ENCODE results near the gene SYNE2. TPM values are rescaled to one million over a fixed set of nuclear protein-coding genes. Genes with fewer than 3 reads are reported as not detected.

SYNE2 gene
- total RNA-seq, 1 donor, result 131 TPM

DNA sequence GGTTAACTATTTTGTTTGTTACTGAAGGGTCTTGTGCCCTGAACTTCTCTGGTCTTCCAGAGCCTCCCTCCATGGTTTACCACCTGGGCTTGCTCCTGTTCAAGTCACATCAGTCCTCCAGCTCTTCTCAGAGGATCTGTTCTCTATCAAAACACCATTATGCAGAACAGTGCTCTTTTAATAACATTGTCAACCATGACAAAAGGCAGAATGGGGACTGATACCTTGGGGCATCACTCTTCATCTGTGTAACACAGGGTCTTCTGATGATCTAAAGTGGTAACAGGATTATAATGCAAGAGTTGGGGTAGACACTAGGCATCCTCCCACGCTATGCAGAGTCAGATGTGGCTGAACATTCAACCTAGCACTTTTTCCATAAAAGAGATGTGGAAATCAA lies 403.0 kb downstream of the SYNE2 start:
- no peak overlapping the region for H3K4me3 ChIP-seq (ENCODE audit: low read length)
- H3K4me1 ChIP-seq (ENCODE audit: insufficient read depth, low read length), result no peaks in the 10 kb centered on the region
- H3K27me3 ChIP-seq (ENCODE audit: insufficient read depth, low read length), result no peaks in the 10 kb centered on the region
- no peaks in the 10 kb centered on the region for H3K9me3 ChIP-seq (ENCODE audit: low read depth, low read length)

DNA sequence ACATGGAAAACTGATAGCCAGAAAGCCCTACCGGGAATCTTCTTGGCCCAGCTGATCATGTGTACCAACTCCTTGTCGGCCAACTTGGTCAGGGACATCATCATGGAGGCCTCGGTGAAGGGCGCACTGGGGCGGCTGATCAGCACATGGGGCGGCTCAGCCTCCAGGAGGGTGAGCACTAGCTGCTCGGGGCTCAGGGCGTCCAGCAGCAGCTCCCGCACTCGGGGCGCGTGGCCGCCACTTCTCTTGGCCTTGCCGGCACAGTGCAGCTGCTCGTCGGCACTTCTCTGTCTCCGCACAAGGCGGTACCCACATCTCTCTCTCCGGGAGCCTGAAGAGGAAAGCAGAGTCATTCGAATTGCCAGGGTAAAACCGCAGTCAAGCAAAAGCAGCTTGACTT lies 407.6 kb downstream of the SYNE2 start:
- Histone ChIP-seq H3K27me3 (ENCODE audit: insufficient read depth, low read length) (no peaks in the 10 kb centered on the region), H3K4me3 (ENCODE audit: low read length) (no peak overlapping the region), H3K4me1 (ENCODE audit: insufficient read depth, low read length) (no peaks in the 10 kb centered on the region), H3K9me3 (ENCODE audit: low read depth, low read length) (no peaks in the 10 kb centered on the region)

DNA sequence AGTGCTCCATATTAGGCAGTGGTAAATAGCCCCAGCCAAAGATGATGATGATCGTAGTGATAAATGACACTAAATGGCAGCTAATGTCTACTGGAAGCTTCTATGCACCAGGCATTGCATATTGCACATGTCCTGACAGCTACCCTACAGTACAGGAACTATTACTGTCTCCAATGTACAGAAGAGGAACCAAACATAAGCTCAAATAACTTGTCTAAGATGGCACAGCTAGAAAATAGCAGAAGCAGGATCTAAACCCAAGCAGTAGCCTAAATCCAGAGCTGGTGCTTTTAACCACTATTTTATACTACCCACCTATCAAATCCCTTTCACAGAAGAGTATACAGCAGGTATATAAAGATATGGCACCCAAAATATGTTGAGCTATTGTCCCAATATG lies 412.4 kb downstream of the SYNE2 start:
- H3K4me1 ChIP-seq (ENCODE audit: insufficient read depth, low read length), result no peaks in the 10 kb centered on the region
- H3K4me3 ChIP-seq (ENCODE audit: low read length), result no peak overlapping the region
- H3K9me3 ChIP-seq (ENCODE audit: low read depth, low read length), result no peaks in the 10 kb centered on the region
- H3K27me3 ChIP-seq (ENCODE audit: insufficient read depth, low read length), result no peaks in the 10 kb centered on the region

DNA sequence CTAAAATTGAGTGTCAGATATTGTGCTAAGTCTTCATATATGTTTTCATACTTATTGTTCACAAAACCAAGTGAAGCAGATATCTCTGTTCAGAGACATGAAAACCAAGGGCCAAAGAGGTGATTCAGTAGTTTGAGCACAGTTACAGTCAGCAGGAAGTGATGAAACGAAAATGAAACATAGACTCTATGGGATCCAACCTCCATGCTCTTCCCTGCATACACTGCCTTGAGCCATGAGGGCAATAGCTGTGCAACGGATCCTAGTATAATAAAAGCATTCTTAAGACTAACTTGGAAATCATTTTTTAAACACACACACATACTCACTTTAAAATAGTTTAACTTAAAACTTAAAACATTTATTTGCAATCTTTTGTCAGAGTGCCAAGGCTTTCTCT lies 413.4 kb downstream of the SYNE2 start:
- no peaks in the 10 kb centered on the region for H3K27me3 ChIP-seq (ENCODE audit: insufficient read depth, low read length)
- H3K4me1 ChIP-seq (ENCODE audit: insufficient read depth, low read length), result no peaks in the 10 kb centered on the region
- H3K4me3 ChIP-seq (ENCODE audit: low read length), result no peak overlapping the region
- no peaks in the 10 kb centered on the region for H3K9me3 ChIP-seq (ENCODE audit: low read depth, low read length)

DNA sequence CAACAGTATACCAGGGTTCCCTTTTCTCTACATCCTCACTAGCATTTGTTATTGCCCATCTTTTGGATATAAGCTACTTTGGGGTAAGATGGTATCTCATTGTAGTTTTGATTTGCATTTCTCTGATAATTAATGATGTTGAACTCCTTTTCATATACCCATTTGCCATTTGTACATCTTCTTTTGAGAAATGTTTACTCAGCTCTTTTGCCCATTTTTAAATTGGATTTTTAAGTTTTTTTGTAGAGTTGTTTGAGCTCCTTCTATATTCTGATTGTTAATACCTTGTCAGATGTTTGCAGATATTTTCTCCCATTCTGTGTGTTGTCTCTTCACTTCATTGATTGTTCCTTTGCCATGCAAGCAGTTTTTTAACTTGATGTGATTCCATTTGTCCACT lies 419.2 kb downstream of the SYNE2 start:
- H3K4me3 ChIP-seq (ENCODE audit: low read length), result no peak overlapping the region
- no peaks in the 10 kb centered on the region for H3K4me1 ChIP-seq (ENCODE audit: insufficient read depth, low read length)
- H3K27me3 ChIP-seq (ENCODE audit: insufficient read depth, low read length), result no peaks in the 10 kb centered on the region
- H3K9me3 ChIP-seq (ENCODE audit: low read depth, low read length), result no peaks in the 10 kb centered on the region

Other genes starting within 250 kb of the SYNE2 start
- 19.4 TPM for gene WDR89, start 211.1 kb upstream of the SYNE2 start, total RNA-seq
- 21.8 TPM for gene SGPP1, start 124.9 kb upstream of the SYNE2 start, total RNA-seq